SJSA1 (cell line): ENCODE results near the gene AP2B1. TPM values are rescaled to one million over a fixed set of nuclear protein-coding genes. Genes with fewer than 3 reads are reported as not detected.
"Not testable (repeated sequence)": the region's sequence is repeated elsewhere in the genome, so short reads cannot be mapped to it uniquely, and the experiment has no call there.

Experiments used
- DNase-seq, 2 experiments: peaks; one replicate each; pipeline ENCODE4 v3.0.0-alpha.2; 2015 to 2020; ENCODE audit warnings: low spot score in 2 of 2, low read depth in 1 of 2
- H3K27ac ChIP-seq: fragments of 250-450 bp; sonication (Bioruptor Pico); 2 replicates; pipeline ENCODE4 v1.5.1; 2020; ENCODE audit warnings: mild to moderate bottlenecking, moderate library complexity
- H3K27me3 ChIP-seq: fragments of 250-450 bp; sonication (Bioruptor Pico); replicated peaks from 2 replicates; pipeline ENCODE4 v1.5.1; 2020; ENCODE audit warnings: mild to moderate bottlenecking, moderate library complexity
- H3K36me3 ChIP-seq: fragments of 250-450 bp; sonication (Bioruptor Pico); 2 replicates; pipeline ENCODE4 v1.5.1; 2020; ENCODE audit warnings: mild to moderate bottlenecking
- H3K4me1 ChIP-seq: fragments of 250-450 bp; sonication (Bioruptor Pico); replicated peaks from 2 replicates; pipeline ENCODE4 v1.6.1; 2021; ENCODE audit warnings: mild to moderate bottlenecking
- H3K4me3 ChIP-seq: fragments of 250-450 bp; sonication (Bioruptor Pico); 2 replicates; pipeline ENCODE4 v1.5.1; 2020; ENCODE audit warnings: mild to moderate bottlenecking
- H3K9me3 ChIP-seq: fragments of 250-450 bp; sonication (Bioruptor Pico); replicated peaks from 2 replicates; pipeline ENCODE4 v1.5.1; 2020; ENCODE audit warnings: mild to moderate bottlenecking
- total RNA-seq: library from RNA; depleted of rRNA; stranded (reverse); fragments of >200 nt; shearing (Covaris generic); gene quantifications from 2 replicates; pipeline ENCODE4 v1.2.3, GENCODE V29; 2014

Gene AP2B1
- total RNA-seq, 1 experiment from 2014 or later, result 109 TPM

- Histone ChIP-seq H3K36me3 (no peaks in the 10 kb centered on the region), H3K4me3 (no peak overlapping the region), H3K27me3 (peaks cover 5% of the 10 kb centered on the region; the same call in 1 of the 2 replicates), H3K27ac (no peak overlapping the region), H3K4me1 (no peaks in the 10 kb centered on the region), H3K9me3 (no peaks in the 10 kb centered on the region)
- no peak for DNase-seq
These were observed 31.4 kb upstream of the AP2B1 start for GRCh38 chr17:35555691-35556090.

GRCh38 chr17:35557353-35557752 is 29.8 kb upstream of the AP2B1 start:
- H3K4me1 ChIP-seq, result no peaks in the 10 kb centered on the region
- DNase-seq, result no peak
- no peak overlapping the region for H3K4me3 ChIP-seq
- no peak overlapping the region for H3K27ac ChIP-seq
- no peaks in the 10 kb centered on the region for H3K36me3 ChIP-seq
- H3K9me3 ChIP-seq, result no peaks in the 10 kb centered on the region
- peaks cover 3% of the 10 kb centered on the region; the same call in 1 of the 2 replicates for H3K27me3 ChIP-seq

DNA sequence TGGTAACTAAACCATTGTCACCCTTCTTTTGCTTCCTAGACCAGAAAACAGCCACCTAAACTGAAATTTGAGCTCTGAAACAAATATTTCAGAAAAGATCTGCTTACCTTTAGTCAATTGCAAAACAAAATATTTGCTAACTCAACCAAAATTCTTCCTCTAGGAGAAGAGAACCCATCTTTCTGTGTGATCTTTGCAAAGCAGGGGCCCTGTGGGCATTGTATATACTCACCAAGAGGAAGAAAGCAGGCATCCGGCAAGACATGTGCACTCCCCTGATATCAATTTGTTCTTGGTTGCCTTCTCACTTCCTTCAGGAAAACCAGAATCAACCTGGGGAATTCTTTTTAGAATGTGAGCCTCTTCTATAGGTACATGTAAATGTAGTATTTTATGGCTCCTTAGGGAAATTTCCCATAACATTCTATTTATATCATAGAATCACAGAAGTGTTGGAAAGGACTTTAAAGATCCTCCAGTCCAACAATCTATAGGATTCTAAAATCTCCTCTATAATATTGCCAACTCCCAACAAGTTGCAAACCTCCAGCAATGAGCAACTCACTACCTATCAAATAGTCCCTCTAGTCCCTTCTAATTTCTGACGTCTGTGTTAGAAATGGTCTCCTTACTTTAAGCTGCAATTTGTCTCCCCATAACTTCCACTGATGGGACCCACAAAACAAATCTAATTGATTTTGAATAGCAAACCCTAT is 27.5 kb upstream of the AP2B1 start:
- DNase-seq, result no peak
- Histone ChIP-seq H3K27me3 (no peaks in the 10 kb centered on the region; the same call in 1 of the 2 replicates), H3K27ac (no peak overlapping the region), H3K36me3 (no peaks in the 10 kb centered on the region), H3K4me1 (no peaks in the 10 kb centered on the region), H3K4me3 (no peak overlapping the region), H3K9me3 (no peaks in the 10 kb centered on the region)

GRCh38 chr17:35560703-35561102 is 26.4 kb upstream of the AP2B1 start, which contains the start of gene SLFN14:
Gene SLFN14, minus strand, starts transcription at chr17:35560819. Its CDS starts 2,757 bp downstream, at chr17:35558062.
- no peak within 1 kb of the TSS for H3K4me3 ChIP-seq
- H3K27me3 ChIP-seq, result no peaks in the 10 kb centered on the region; the same call in 1 of the 2 replicates
- no peak for DNase-seq
- no peaks in the 10 kb centered on the region for H3K36me3 ChIP-seq
- no peaks in the 10 kb centered on the region for H3K4me1 ChIP-seq
- H3K9me3 ChIP-seq, result no peaks in the 10 kb centered on the region
- no peak within 1 kb of the TSS for H3K27ac ChIP-seq

DNA sequence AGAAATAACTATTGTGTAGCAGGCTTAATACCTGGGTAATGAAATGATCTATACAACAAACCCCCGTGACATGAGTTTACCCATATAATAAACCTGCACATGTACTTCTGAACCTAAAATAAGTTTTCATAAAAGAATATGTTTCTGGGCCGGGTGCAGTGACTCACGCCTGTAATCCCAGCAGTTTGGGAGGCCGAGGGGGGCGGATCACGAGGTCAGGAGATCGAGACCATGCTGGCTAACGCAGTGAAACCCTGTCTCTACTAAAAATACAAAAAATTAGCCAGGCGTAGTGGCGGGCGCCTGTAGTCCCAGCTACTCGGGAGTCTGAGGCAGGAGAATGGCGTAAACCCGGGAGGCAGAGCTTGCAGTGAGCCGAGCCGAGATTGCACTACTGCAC is 23.9 kb upstream of the AP2B1 start:
- H3K4me1 ChIP-seq, H3K4me3 ChIP-seq, H3K27ac ChIP-seq, H3K36me3 ChIP-seq, H3K9me3 ChIP-seq, DNase-seq, H3K27me3 ChIP-seq: not testable (repeated sequence)

GRCh38 chr17:35566968-35567367 is 20.2 kb upstream of the AP2B1 start:
- no peak overlapping the region for H3K27ac ChIP-seq
- H3K9me3 ChIP-seq, result no peaks in the 10 kb centered on the region
- no peak for DNase-seq
- no peaks in the 10 kb centered on the region for H3K27me3 ChIP-seq
- peaks cover 12% of the 10 kb centered on the region for H3K4me1 ChIP-seq
- H3K4me3 ChIP-seq, result peak overlapping the region; percentile 52; the same call in 1 of the 2 replicates
- H3K36me3 ChIP-seq, result peaks cover 5% of the 10 kb centered on the region; the same call in 1 of the 2 replicates

- Histone ChIP-seq H3K27me3 (no peaks in the 10 kb centered on the region), H3K4me3 (peak overlapping the region; percentile 52), H3K4me1 (peaks cover 12% of the 10 kb centered on the region), H3K27ac (peak overlapping the region; percentile 36; the same call in 1 of the 2 replicates), H3K36me3 (peaks cover 8% of the 10 kb centered on the region), H3K9me3 (no peaks in the 10 kb centered on the region)
- no peak for DNase-seq
These were observed 18.6 kb upstream of the AP2B1 start for GRCh38 chr17:35568561-35568960.

- Histone ChIP-seq H3K27me3 (no peaks in the 10 kb centered on the region), H3K9me3 (no peaks in the 10 kb centered on the region), H3K36me3 (peaks cover 14% of the 10 kb centered on the region), H3K27ac (no peak overlapping the region), H3K4me3 (no peak overlapping the region), H3K4me1 (peaks cover 12% of the 10 kb centered on the region)
- DNase-seq, result no peak
These were observed 17.7 kb upstream of the AP2B1 start for GRCh38 chr17:35569405-35569804.

- H3K4me3 ChIP-seq, result no peak overlapping the region
- no peak for DNase-seq
- peaks cover 28% of the 10 kb centered on the region for H3K36me3 ChIP-seq
- H3K9me3 ChIP-seq, result no peaks in the 10 kb centered on the region
- H3K27ac ChIP-seq, result no peak overlapping the region
- H3K4me1 ChIP-seq, result peaks cover 17% of the 10 kb centered on the region
- no peaks in the 10 kb centered on the region for H3K27me3 ChIP-seq
These were observed 11.4 kb upstream of the AP2B1 start for GRCh38 chr17:35575759-35576158.

GRCh38 chr17:35577830-35578196 is 9.3 kb upstream of the AP2B1 start:
- peak overlapping the region; percentile 62 for H3K27ac ChIP-seq
- peak overlapping the region; percentile 58 for H3K4me3 ChIP-seq
- peaks cover 23% of the 10 kb centered on the region for H3K4me1 ChIP-seq
- H3K27me3 ChIP-seq, result no peaks in the 10 kb centered on the region
- peaks cover 28% of the 10 kb centered on the region for H3K36me3 ChIP-seq
- no peaks in the 10 kb centered on the region for H3K9me3 ChIP-seq
- DNase-seq, result no peak

- H3K4me3 ChIP-seq, result peak within 1 kb of the TSS; percentile 58
- peaks cover 26% of the 10 kb centered on the region for H3K36me3 ChIP-seq
- peak within 1 kb of the TSS; percentile 62 for H3K27ac ChIP-seq
- no peaks in the 10 kb centered on the region for H3K27me3 ChIP-seq
- DNase-seq, result peak; percentile 80 to 87
- H3K4me1 ChIP-seq, result peaks cover 23% of the 10 kb centered on the region
- H3K9me3 ChIP-seq, result no peaks in the 10 kb centered on the region
These were observed 8.8 kb upstream of the AP2B1 start, which contains the start of gene PEX12 for GRCh38 chr17:35578197-35578928. Gene PEX12, minus strand, starts transcription at chr17:35578571. Its CDS starts 550 bp downstream, at chr17:35578021.

GRCh38 chr17:35578929-35579432 is 8.1 kb upstream of the AP2B1 start:
- Histone ChIP-seq H3K4me1 (peaks cover 23% of the 10 kb centered on the region), H3K27ac (peak overlapping the region; percentile 62), H3K36me3 (peaks cover 21% of the 10 kb centered on the region), H3K9me3 (no peaks in the 10 kb centered on the region), H3K4me3 (peak overlapping the region; percentile 58), H3K27me3 (no peaks in the 10 kb centered on the region)
- no peak for DNase-seq

DNA sequence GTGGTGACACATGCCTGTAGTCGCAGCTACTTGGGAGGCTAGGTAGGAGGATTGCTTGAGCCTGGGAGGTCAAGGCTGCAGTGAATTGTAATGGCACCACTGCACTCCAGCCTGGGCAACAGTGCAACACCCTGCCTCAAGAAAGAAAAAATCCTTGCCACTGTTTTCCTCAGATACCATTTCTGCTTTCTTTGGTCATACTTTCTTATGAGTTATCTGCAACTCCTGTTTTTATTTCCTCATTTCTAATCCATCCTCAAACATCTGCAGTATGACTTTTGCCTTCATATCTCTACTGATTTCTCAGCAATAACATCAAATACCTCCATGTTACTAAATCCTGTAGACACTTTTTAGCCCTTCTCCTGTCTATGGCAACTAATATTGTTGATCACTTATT is 3.1 kb upstream of the AP2B1 start:
- Histone ChIP-seq H3K4me1 (peaks cover 26% of the 10 kb centered on the region), H3K4me3 (no peak overlapping the region), H3K27ac (no peak overlapping the region), H3K27me3 (no peaks in the 10 kb centered on the region), H3K36me3 (peaks cover 14% of the 10 kb centered on the region), H3K9me3 (no peaks in the 10 kb centered on the region)
- DNase-seq, result no peak

DNA sequence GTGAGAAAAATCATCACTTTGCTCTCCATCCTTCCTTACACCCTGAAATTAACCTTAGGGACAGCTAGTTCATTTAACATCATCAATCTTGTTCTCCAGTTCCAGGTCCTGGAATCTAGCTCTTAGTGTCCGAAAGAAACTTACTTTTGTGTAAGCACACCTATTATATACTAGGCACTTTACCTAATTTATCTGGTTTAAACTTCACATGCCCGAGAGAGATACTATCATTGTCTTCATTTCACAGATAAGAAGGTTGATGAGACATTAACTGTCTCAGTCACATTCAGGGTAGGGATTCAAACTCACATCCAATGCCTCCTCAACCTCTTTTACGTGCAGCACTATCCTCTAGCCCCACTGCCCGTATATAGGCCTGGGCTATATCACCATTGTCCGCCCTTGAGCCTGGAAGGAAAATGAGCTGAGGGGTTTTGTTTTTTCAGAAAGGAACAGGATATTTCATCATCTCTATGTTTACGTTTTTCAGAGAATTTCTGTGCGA is 501 bp upstream of the AP2B1 start:
- Histone ChIP-seq H3K4me1 (peaks cover 41% of the 10 kb centered on the region), H3K36me3 (peaks cover 22% of the 10 kb centered on the region), H3K9me3 (no peaks in the 10 kb centered on the region), H3K27me3 (no peaks in the 10 kb centered on the region), H3K27ac (peak overlapping the region; percentile 94), H3K4me3 (peak overlapping the region; percentile 81)
- DNase-seq, result peak in 1 of 2 experiments; percentile 3
